Measurements from ENCODE around the gene ART3.
A peak's percentile ranks its signal among the peaks of the same experiment; 100 is the strongest.
"Not testable (repeated sequence)": the region's sequence is repeated elsewhere in the genome, so short reads cannot be mapped to it uniquely, and the experiment has no call there.

The ART3 gene

GRCh38 chr4:76036855-76037254, 37.7 kb upstream of the ART3 start:
- ATAC-seq (ENCODE audit: low read depth) (no peak), DNase-seq (ENCODE audit: low spot score) (no peak)
- H3K27ac ChIP-seq (ENCODE audit: poor library complexity, severe bottlenecking) = no peak overlapping the region
- no peak overlapping the region for H3K4me3 ChIP-seq (ENCODE audit: severe bottlenecking)
- no peaks in the 10 kb centered on the region for H3K36me3 ChIP-seq (ENCODE audit: low read depth)
- H3K27me3 ChIP-seq (ENCODE audit: insufficient read depth, poor library complexity, severe bottlenecking) = no peaks in the 10 kb centered on the region
- H3K9me3 ChIP-seq (ENCODE audit: severe bottlenecking) = no peaks in the 10 kb centered on the region
- TF ChIP-seq, protein P1, sequence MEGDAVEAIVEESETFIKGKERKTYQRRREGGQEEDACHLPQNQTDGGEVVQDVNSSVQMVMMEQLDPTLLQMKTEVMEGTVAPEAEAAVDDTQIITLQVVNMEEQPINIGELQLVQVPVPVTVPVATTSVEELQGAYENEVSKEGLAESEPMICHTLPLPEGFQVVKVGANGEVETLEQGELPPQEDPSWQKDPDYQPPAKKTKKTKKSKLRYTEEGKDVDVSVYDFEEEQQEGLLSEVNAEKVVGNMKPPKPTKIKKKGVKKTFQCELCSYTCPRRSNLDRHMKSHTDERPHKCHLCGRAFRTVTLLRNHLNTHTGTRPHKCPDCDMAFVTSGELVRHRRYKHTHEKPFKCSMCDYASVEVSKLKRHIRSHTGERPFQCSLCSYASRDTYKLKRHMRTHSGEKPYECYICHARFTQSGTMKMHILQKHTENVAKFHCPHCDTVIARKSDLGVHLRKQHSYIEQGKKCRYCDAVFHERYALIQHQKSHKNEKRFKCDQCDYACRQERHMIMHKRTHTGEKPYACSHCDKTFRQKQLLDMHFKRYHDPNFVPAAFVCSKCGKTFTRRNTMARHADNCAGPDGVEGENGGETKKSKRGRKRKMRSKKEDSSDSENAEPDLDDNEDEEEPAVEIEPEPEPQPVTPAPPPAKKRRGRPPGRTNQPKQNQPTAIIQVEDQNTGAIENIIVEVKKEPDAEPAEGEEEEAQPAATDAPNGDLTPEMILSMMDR (IDR thresholded peaks at IDR 0.05; ENCODE audit: poor library complexity, severe bottlenecking) = no peak
- H3K4me1 ChIP-seq (ENCODE audit: insufficient read depth, poor library complexity, severe bottlenecking) = peaks cover under 1% of the 10 kb centered on the region

DNA sequence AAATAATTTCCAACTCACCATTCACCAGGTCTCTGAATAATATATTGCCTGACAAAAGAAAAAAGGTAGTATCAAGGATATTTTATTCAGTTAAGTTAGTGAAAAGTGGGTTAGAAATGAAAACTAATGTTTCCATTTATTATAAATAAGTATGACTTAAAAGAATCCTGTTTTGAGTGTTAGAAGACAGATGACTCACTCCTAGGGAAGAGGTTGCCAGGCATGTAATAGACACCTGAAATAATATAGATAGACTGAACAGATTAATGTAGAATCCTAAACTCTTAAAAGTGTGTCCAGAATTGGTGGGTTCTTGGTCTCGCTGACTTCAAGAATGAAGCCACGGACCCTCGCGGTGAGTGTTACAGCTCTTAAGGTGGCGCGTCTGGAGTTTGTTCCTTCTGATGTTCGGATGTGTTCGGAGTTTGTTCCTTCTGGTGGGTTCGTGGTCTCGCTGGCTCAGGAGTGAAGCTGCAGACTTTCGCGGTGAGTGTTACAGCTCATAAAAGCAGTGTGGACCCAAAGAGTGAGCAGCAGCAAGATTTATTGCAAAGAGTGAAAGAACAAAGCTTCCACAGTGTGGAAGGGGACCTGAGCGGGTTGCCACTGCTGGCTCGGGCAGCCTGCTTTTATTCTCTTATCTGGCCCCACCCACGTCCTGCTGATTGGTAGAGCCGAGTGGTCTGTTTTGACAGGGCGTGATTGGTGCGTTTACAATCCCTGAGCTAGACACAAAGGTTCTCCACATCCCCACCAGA, 32.1 kb upstream of the ART3 start:
- not testable (repeated sequence) for H3K4me3 ChIP-seq (ENCODE audit: severe bottlenecking); H3K36me3 ChIP-seq (ENCODE audit: low read depth); H3K9me3 ChIP-seq (ENCODE audit: severe bottlenecking); H3K27me3 ChIP-seq (ENCODE audit: insufficient read depth, poor library complexity, severe bottlenecking); H3K27ac ChIP-seq (ENCODE audit: poor library complexity, severe bottlenecking); DNase-seq (ENCODE audit: low spot score); H3K4me1 ChIP-seq (ENCODE audit: insufficient read depth, poor library complexity, severe bottlenecking)
- 0 out of 3 replicates have a peak, but pooled peaks have one; percentile 51 for ATAC-seq (ENCODE audit: low read depth)

GRCh38 chr4:76043306-76043705, 31.2 kb upstream of the ART3 start:
- H3K4me1 ChIP-seq (ENCODE audit: insufficient read depth, poor library complexity, severe bottlenecking); H3K36me3 ChIP-seq (ENCODE audit: low read depth); DNase-seq (ENCODE audit: low spot score); H3K9me3 ChIP-seq (ENCODE audit: severe bottlenecking); H3K27ac ChIP-seq (ENCODE audit: poor library complexity, severe bottlenecking); H3K27me3 ChIP-seq (ENCODE audit: insufficient read depth, poor library complexity, severe bottlenecking); ATAC-seq (ENCODE audit: low read depth); H3K4me3 ChIP-seq (ENCODE audit: severe bottlenecking): not testable (repeated sequence)

DNA sequence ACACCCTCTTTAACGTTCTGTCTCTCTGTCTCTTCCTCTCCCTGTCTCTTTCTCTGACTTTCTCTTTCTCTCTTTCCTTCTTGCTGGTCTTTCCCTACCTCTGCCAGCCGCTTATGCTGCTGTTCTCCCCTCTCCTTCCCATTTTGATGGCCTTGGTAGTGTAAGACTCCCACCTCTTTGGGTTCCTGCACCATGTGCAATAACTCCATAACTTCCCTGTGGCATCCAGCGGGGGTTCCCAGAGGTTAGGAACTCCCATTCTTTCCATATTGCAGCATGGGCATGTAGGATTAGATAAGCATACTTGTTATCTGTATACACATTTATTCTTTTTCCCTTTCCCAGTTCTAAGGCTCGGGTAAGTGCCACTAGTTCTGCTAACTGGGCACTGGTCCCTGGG, 29.8 kb upstream of the ART3 start:
- H3K4me1 ChIP-seq (ENCODE audit: insufficient read depth, poor library complexity, severe bottlenecking); ATAC-seq (ENCODE audit: low read depth); H3K27ac ChIP-seq (ENCODE audit: poor library complexity, severe bottlenecking); H3K9me3 ChIP-seq (ENCODE audit: severe bottlenecking); H3K27me3 ChIP-seq (ENCODE audit: insufficient read depth, poor library complexity, severe bottlenecking); H3K4me3 ChIP-seq (ENCODE audit: severe bottlenecking); H3K36me3 ChIP-seq (ENCODE audit: low read depth); DNase-seq (ENCODE audit: low spot score): not testable (repeated sequence)

GRCh38 chr4:76049860-76050416, 24.6 kb upstream of the ART3 start:
- not testable (repeated sequence) for H3K9me3 ChIP-seq (ENCODE audit: severe bottlenecking); H3K27ac ChIP-seq (ENCODE audit: poor library complexity, severe bottlenecking); ATAC-seq (ENCODE audit: low read depth); H3K4me1 ChIP-seq (ENCODE audit: insufficient read depth, poor library complexity, severe bottlenecking); H3K36me3 ChIP-seq (ENCODE audit: low read depth); H3K27me3 ChIP-seq (ENCODE audit: insufficient read depth, poor library complexity, severe bottlenecking); H3K4me3 ChIP-seq (ENCODE audit: severe bottlenecking); DNase-seq (ENCODE audit: low spot score)

GRCh38 chr4:76050560-76051050, 23.9 kb upstream of the ART3 start:
- not testable (repeated sequence) for DNase-seq (ENCODE audit: low spot score); H3K27ac ChIP-seq (ENCODE audit: poor library complexity, severe bottlenecking); H3K27me3 ChIP-seq (ENCODE audit: insufficient read depth, poor library complexity, severe bottlenecking); H3K4me3 ChIP-seq (ENCODE audit: severe bottlenecking); ATAC-seq (ENCODE audit: low read depth); H3K9me3 ChIP-seq (ENCODE audit: severe bottlenecking); H3K36me3 ChIP-seq (ENCODE audit: low read depth); H3K4me1 ChIP-seq (ENCODE audit: insufficient read depth, poor library complexity, severe bottlenecking)

DNA sequence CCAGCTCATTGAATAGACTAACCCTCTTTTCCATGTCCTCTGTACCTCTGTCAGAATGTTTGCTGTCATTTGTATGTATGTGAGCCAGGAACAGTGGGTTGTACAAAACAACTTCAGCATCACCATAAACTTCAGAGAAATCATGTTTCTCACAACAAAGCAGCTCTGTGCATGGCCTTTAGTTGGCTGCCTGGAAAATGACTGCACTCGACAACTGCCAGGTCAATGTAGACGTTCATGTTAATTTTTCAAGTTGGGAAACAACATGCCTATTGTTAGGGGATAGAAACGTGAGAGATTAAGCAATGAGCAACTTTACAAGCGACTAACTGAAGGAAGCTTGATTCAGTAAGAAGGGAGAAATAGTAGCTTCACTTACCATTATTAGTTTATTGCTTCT, 20.8 kb upstream of the ART3 start:
- DNase-seq (ENCODE audit: low spot score) (no peak), ATAC-seq (ENCODE audit: low read depth) (no peak)
- Histone ChIP-seq H3K4me1 (ENCODE audit: insufficient read depth, poor library complexity, severe bottlenecking) (peaks cover 10% of the 10 kb centered on the region), H3K4me3 (ENCODE audit: severe bottlenecking) (no peak overlapping the region), H3K27ac (ENCODE audit: poor library complexity, severe bottlenecking) (no peak overlapping the region), H3K9me3 (ENCODE audit: severe bottlenecking) (no peaks in the 10 kb centered on the region), H3K27me3 (ENCODE audit: insufficient read depth, poor library complexity, severe bottlenecking) (no peaks in the 10 kb centered on the region), H3K36me3 (ENCODE audit: low read depth) (no peaks in the 10 kb centered on the region)
- TF ChIP-seq, protein P1 (IDR thresholded peaks at IDR 0.05; ENCODE audit: poor library complexity, severe bottlenecking) = no peak

Measured in RWPE2 (cell line).